Measurements from ENCODE around the gene PRKAA1.
"Not testable (repeated sequence)": the region's sequence is repeated elsewhere in the genome, so short reads cannot be mapped to it uniquely, and the experiment has no call there.

PRKAA1 gene

DNA sequence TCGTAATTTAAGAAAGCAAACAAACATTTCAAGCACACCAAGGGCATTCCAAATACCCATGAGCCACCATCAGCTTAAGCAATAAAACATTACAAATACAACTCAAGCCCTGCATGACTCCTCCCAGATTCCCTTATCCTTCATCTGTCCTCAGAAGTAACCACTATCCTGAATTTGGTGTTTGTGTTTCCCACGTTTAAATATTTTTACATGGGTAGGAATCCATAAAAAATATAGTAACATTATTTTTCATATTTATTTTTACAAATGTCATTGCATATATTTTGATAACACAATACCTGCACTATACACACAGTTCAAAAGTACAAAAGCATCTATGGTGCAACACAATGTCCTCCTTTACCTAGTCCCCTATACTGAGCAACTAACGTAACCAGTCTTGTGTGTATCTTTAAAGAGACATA is 6.4 kb downstream of the PRKAA1 start:
- TF ChIP-seq CTCF (conservative IDR thresholded peaks at IDR 0.05) = no peak
- no peak for TF ChIP-seq ZFX (IDR thresholded peaks at IDR 0.05)
- no peak overlapping the region for H3K27ac ChIP-seq

- TF ChIP-seq ZFX (IDR thresholded peaks at IDR 0.05) (no peak), CTCF (conservative IDR thresholded peaks at IDR 0.05) (no peak)
- H3K27ac ChIP-seq = no peak overlapping the region
Measured at GRCh38 chr5:40790947-40791593, 7.1 kb downstream of the PRKAA1 start.

DNA sequence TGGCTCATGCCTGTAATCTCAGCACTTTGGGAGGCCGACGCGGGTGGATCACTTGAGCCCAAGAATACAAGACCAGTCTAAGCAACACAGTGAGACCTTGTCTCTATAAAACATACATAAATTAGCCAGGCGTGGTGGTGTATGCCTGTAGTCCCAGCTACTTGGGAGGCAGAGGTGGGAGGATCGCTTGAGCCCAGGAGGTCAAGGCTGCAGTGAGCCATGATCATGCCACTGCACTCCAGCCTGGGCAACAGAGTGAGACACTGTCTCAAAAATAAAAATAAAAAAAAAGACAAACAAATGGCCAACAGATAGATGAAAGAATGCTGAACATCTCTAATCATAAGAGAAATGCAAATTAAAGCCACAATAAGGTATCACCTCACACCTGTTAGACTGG is 9.2 kb downstream of the PRKAA1 start:
- H3K27ac ChIP-seq = not testable (repeated sequence)

DNA sequence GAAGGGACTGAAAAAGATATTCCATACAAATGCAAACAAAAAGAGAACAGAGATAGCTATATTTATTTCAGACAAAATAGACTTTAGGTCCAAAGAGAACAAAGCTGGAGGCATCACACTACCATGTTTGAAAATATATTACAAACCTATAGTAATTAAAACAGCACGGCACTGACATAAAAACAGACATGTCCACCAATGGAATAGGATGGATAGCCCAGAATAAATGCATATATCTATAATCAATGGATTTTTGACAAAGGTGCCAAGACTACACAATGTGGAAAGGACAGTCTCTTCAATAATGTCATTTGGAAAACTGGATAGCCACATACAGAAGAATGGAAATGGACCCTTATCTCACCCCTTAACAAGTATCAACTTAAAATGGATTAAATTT is 10.2 kb downstream of the PRKAA1 start:
- H3K27ac ChIP-seq = no peak overlapping the region
- no peak for TF ChIP-seq ZFX (IDR thresholded peaks at IDR 0.05)
- no peak for TF ChIP-seq CTCF (conservative IDR thresholded peaks at IDR 0.05)

DNA sequence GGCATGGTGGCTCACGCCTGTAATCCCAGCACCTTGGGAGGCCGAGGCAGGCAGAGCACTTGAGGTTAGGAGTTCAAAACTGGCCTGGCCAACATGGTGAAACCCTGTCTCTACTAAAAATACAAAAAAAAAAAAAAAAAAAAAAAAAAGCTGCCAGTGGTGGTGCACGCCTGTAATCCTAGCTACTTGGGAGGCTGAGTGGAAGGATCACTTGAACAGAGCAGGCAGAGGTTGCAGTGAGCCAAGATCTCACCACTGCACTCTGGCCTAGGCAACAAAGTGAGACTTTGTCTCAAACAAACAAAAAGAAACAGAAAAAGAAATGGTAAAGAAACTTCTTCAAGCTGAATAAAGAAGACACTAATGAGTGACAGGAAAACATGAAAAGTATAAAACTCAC is 11.5 kb downstream of the PRKAA1 start:
- not testable (repeated sequence) for H3K27ac ChIP-seq

DNA sequence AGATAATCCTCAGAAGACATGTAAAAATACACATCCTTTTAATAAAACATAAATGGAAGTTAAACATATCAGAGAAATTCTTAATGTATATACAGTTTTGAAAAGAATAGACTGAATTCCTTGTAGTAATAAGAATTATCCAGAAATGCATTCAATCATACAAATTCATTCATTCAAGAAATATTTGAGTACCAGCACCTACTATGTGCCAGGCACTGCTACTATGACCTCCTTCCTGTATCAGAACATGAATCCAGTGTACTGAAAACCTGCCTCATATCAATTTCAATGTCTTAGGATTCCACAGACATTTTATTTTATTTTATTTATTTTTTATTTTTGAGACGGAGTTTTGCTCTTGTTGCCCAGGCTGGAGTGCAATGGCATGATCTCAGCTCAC is 13.3 kb downstream of the PRKAA1 start:
- no peak overlapping the region for H3K27ac ChIP-seq
- TF ChIP-seq CTCF (conservative IDR thresholded peaks at IDR 0.05) (no peak), ZFX (IDR thresholded peaks at IDR 0.05) (no peak)

DNA sequence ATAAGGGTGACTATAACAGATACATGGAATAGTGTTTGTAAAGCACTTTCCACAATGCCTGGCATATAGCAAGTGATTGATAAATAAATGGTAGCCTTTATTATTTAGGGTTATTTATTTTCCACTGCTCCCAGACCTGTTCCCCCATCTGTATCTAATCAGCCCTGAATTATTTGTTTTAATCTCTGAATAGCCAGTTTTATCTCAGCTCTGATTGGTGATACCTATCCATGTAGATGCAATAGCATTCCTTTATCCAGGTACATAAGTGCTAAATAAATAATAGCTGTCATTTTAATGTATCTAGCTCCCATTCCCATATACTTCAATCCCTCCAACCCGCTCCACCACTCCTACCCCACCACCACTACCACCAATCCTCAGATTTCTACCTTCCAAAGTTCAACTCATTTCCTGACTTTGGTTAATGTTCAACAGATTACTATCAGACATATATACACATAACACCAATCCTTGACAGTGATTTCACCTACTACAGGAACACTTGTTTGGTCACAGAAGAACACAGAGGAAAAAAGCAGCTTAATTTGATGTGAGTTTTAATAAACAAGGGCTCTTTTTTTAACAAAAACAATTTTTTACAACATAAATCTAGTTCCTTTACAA is 14.0 kb downstream of the PRKAA1 start:
- H3K27ac ChIP-seq = no peak overlapping the region
- no peak for TF ChIP-seq ZFX (IDR thresholded peaks at IDR 0.05)
- no peak for TF ChIP-seq CTCF (conservative IDR thresholded peaks at IDR 0.05)

DNA sequence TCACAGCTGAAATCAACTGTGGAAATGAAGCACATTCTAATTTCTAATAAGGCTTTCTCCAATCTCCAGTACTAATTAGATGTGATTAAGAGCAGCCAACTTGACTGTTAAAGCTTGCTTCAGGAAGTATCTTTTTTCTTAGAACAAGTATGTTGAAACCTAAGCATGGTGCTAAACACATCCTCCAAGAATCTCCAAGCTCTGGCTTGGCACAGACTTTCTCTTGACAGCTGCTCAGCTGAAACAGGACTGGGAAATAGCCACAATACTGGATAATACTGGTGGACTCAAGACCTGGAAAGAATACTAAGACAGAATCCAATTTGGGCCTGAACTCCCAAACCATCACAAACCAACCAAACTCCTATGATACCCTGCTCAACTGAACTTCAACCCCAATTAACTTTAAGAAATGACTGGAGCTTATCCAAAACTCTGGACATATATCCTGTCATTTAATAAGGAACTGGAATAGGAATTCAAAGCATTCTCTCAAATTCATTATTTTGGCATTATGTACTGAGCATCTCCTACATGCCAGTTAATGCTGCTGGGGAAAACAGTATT is 16.2 kb downstream of the PRKAA1 start:
- TF ChIP-seq CTCF (conservative IDR thresholded peaks at IDR 0.05) (no peak), ZFX (IDR thresholded peaks at IDR 0.05) (no peak)

More for the DNA sequence above, 16.2 kb downstream of the PRKAA1 start:
- no peak overlapping the region for H3K27ac ChIP-seq
